COLO829 (cell line): Measurements from ENCODE around the gene SAP25.
"Not testable (repeated sequence)": the region's sequence is repeated elsewhere in the genome, so short reads cannot be mapped to it uniquely, and the experiment has no call there.

Experiments used
- DNase-seq: peaks from one replicate; pipeline ENCODE4 v3.0.0; 2012; ENCODE audit warnings: low spot score

SAP25 gene

GRCh38 chr7:100561491-100562194 is 12.1 kb downstream of the SAP25 start:
- no peak for DNase-seq

- no peak for DNase-seq
Measured at GRCh38 chr7:100559127-100559526, 14.6 kb downstream of the SAP25 start.

- DNase-seq = no peak
Measured at GRCh38 chr7:100556541-100556940, 17.2 kb downstream of the SAP25 start.

GRCh38 chr7:100555701-100556100 is 18.0 kb downstream of the SAP25 start:
- DNase-seq = no peak

GRCh38 chr7:100553032-100553431 is 20.7 kb downstream of the SAP25 start:
- no peak for DNase-seq

GRCh38 chr7:100552532-100552931 is 21.2 kb downstream of the SAP25 start:
- no peak for DNase-seq

- DNase-seq = not testable (repeated sequence)
Measured at GRCh38 chr7:100548446-100548845, 25.3 kb downstream of the SAP25 start.

GRCh38 chr7:100547872-100548271 is 25.8 kb downstream of the SAP25 start:
- DNase-seq = no peak

- no peak for DNase-seq
Measured at GRCh38 chr7:100546926-100547800, 26.5 kb downstream of the SAP25 start.

GRCh38 chr7:100546129-100546925 is 27.4 kb downstream of the SAP25 start:
- DNase-seq = no peak

- DNase-seq = peak; percentile 73
Measured at GRCh38 chr7:100545360-100546128, 28.2 kb downstream of the SAP25 start.

GRCh38 chr7:100544967-100545359 is 28.7 kb downstream of the SAP25 start:
- DNase-seq = no peak

GRCh38 chr7:100544386-100544785 is 29.3 kb downstream of the SAP25 start:
- DNase-seq = no peak

- DNase-seq = no peak
Measured at GRCh38 chr7:100543586-100543985, 30.1 kb downstream of the SAP25 start.

- not testable (repeated sequence) for DNase-seq
Measured at GRCh38 chr7:100541309-100541708, 32.4 kb downstream of the SAP25 start.

- DNase-seq = no peak
Measured at GRCh38 chr7:100540073-100540723, 33.5 kb downstream of the SAP25 start.

GRCh38 chr7:100539436-100540006 is 34.2 kb downstream of the SAP25 start:
- no peak for DNase-seq

GRCh38 chr7:100538654-100539435 is 34.9 kb downstream of the SAP25 start, which contains the start of gene AGFG2:
AGFG2 (plus strand) TSS chr7:100539203; CDS start chr7:100539347, 144 bp downstream.
- peak; percentile 100 for DNase-seq

GRCh38 chr7:100538348-100538653 is 35.4 kb downstream of the SAP25 start:
- DNase-seq = no peak

- DNase-seq = not testable (repeated sequence)
Measured at GRCh38 chr7:100536695-100537094, 37.0 kb downstream of the SAP25 start.
